ENCODE results near the gene SBDS.
A peak's percentile ranks its signal among the peaks of the same experiment; 100 is the strongest.
"Not testable (repeated sequence)": the region's sequence is repeated elsewhere in the genome, so short reads cannot be mapped to it uniquely, and the experiment has no call there.

The SBDS gene

GRCh38 chr7:66995050-66995776 lies at the start of gene SBDS:
SBDS (minus strand) TSS chr7:66995586; CDS start chr7:66995417, 169 bp downstream.
- DNase-seq (ENCODE audit: low spot score) = peak; percentile 98

- DNase-seq (ENCODE audit: low spot score) = not testable (repeated sequence)
Measured at GRCh38 chr7:67043559-67043930, 48.2 kb upstream of the SBDS start.

GRCh38 chr7:67042781-67043558 lies 47.6 kb upstream of the SBDS start:
- DNase-seq (ENCODE audit: low spot score) = peak; percentile 85

GRCh38 chr7:67040832-67041231 lies 45.4 kb upstream of the SBDS start:
- DNase-seq (ENCODE audit: low spot score) = not testable (repeated sequence)

- peak; percentile 86 for DNase-seq (ENCODE audit: low spot score)
Measured at GRCh38 chr7:67036432-67037395, 41.3 kb upstream of the SBDS start.

GRCh38 chr7:67033251-67033650 lies 37.9 kb upstream of the SBDS start:
- no peak for DNase-seq (ENCODE audit: low spot score)

GRCh38 chr7:67031685-67032084 lies 36.3 kb upstream of the SBDS start:
- not testable (repeated sequence) for DNase-seq (ENCODE audit: low spot score)

GRCh38 chr7:67025459-67025858 lies 30.1 kb upstream of the SBDS start:
- DNase-seq (ENCODE audit: low spot score) = not testable (repeated sequence)

GRCh38 chr7:67022511-67022910 lies 27.1 kb upstream of the SBDS start:
- DNase-seq (ENCODE audit: low spot score) = peak; percentile 31

GRCh38 chr7:67021260-67021659 lies 25.9 kb upstream of the SBDS start:
- no peak for DNase-seq (ENCODE audit: low spot score)

GRCh38 chr7:67019562-67020390 lies 24.4 kb upstream of the SBDS start:
- DNase-seq (ENCODE audit: low spot score) = no peak

GRCh38 chr7:67018940-67019339 lies 23.6 kb upstream of the SBDS start:
- DNase-seq (ENCODE audit: low spot score) = no peak

- not testable (repeated sequence) for DNase-seq (ENCODE audit: low spot score)
Measured at GRCh38 chr7:67017971-67018370, 22.6 kb upstream of the SBDS start.

GRCh38 chr7:67014076-67014622 lies 18.8 kb upstream of the SBDS start:
- DNase-seq (ENCODE audit: low spot score) = not testable (repeated sequence)

- DNase-seq (ENCODE audit: low spot score) = not testable (repeated sequence)
Measured at GRCh38 chr7:67009677-67010076, 14.3 kb upstream of the SBDS start.

- no peak for DNase-seq (ENCODE audit: low spot score)
Measured at GRCh38 chr7:67008260-67008659, 12.9 kb upstream of the SBDS start.

GRCh38 chr7:67006965-67007364 lies 11.6 kb upstream of the SBDS start:
- DNase-seq (ENCODE audit: low spot score) = no peak

- not testable (repeated sequence) for DNase-seq (ENCODE audit: low spot score)
Measured at GRCh38 chr7:67004145-67004544, 8.8 kb upstream of the SBDS start.

GRCh38 chr7:67000601-67001258 lies 5.3 kb upstream of the SBDS start:
- peak; percentile 11 for DNase-seq (ENCODE audit: low spot score)

GRCh38 chr7:66996444-66997191 lies 1.2 kb upstream of the SBDS start, which contains the start of gene TYW1:
TYW1 (plus strand) TSS chr7:66996833; CDS start chr7:66996979, 146 bp downstream.
- peak; percentile 99 for DNase-seq (ENCODE audit: low spot score)

Data from globus pallidus (tissue), 1 donor.